NCI-H1048 (cell line): ENCODE data around the gene MAP3K9.
"Not testable (repeated sequence)": the region's sequence is repeated elsewhere in the genome, so short reads cannot be mapped to it uniquely, and the experiment has no call there.

Experiments
- DNase-seq: peaks from one replicate; lab custom pipeline; 2025; lab: John Stamatoyannopoulos, UW

MAP3K9 gene

DNA sequence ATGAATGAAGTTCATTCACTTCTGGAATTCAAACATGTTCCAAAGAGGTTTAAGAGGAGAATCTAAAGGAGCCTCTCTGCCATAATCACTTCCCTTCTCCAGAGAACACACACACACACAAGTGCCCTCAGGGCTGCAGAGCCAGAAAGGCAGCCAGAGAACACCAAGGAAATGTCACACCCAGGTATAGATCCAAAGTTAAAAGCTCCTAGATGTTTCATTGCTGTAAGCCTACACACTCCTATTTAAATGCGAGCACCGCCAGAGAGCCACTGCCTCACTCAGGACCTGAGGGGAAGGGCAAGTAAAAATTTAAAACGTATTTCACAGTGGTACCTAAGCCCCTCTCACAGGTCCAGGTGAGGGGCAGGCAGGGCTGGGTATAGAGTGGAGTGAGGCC lies 85.2 kb downstream of the MAP3K9 start:
- no peak for DNase-seq

DNA sequence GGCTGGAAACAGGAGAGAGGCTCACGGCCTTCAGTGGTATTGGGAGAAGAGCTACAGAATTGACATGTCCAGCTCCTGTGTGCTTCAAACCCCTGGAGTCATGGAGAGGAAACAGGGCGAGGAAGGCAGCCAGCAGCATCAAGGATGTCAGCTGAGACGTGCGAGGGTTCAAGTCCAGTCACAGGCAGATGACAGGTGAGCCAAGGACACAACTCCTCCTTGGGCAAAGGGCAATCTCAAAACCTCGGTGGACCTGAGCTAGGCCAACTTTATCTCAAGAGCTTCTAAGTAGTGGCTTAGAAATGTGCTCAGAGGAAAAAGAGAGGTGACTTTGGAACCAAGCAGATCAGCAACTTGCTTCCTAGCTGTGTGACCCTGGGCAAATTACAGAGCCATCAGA lies 86.0 kb downstream of the MAP3K9 start:
- DNase-seq = no peak

DNA sequence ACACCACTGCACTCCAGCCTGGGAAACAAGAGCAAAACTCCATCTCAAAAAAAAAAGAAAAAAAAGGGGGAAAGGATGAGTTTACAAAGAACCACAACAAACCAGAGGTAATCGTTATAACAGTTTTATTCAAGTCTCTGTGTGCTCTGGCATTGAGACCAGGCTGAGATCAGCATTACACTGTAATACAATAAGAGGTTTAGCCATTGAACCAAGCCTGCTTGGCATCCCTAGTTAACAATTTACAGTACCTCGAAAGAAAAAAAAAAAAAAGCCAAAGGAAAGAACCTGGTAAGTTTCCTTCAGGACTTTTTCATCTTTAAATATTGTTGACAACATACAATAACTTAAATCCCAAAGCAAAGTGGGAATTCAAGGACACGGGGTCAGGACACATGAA lies 86.9 kb downstream of the MAP3K9 start:
- no peak for DNase-seq

DNA sequence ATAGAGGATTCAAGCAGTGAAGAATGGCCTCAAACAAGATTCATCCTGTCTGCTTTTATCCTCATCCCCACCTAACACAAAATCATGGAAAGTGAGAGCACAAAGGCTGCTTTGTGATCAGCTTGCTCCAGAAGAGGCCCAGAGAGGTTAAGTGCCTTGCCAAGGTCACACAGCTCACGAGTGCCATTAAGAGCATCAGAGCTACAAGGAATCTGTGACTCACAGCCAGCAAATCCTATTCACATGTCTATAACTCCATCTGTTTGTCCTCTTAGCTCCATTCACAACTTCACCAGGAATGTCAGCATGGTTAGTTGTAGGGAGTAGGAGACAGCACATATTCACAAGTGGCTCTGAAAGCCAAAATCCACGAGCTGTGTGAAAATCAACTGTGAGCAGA lies 87.8 kb downstream of the MAP3K9 start:
- DNase-seq = no peak

DNA sequence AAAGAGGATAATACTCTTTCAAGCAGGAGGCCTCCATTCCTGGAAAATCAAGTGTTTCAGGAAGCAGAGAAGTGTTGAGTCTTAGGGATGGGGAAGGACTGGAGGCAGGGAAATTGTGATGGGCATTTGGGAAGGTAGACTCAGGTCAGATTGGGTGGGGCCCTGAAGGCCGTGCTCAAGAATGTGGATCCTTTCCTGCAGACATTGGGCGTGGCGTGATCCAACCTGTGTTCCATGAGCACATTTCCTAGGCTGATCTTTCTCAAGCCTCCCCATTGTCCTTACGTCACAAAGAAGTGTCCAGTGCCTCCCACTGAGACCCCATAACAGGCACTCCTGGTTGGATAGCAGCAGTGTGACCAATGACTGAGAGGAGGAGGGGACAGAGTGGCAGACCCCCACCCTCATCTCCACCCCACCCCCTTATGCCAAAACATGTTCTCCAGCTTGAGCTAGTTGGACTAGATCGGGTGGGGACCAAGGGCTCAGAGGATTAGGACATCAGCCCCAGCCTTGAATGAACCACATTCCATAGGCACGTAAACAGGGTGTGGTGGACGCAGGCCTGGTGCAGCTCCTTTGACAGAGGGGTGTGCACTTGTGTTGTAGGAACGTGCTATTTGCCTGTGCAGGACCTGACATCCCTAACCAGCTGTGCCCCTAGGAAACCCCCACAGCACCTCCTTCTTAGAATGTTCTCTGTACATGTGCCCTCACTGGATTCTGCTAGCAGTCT lies 90.8 kb downstream of the MAP3K9 start:
- DNase-seq = no peak

GRCh38 chr14:70716958-70717357 lies 92.4 kb downstream of the MAP3K9 start:
- no peak for DNase-seq

GRCh38 chr14:70716483-70716882 lies 92.8 kb downstream of the MAP3K9 start:
- DNase-seq = no peak

- DNase-seq = no peak
Measured at GRCh38 chr14:70714055-70714550, 95.2 kb downstream of the MAP3K9 start.

DNA sequence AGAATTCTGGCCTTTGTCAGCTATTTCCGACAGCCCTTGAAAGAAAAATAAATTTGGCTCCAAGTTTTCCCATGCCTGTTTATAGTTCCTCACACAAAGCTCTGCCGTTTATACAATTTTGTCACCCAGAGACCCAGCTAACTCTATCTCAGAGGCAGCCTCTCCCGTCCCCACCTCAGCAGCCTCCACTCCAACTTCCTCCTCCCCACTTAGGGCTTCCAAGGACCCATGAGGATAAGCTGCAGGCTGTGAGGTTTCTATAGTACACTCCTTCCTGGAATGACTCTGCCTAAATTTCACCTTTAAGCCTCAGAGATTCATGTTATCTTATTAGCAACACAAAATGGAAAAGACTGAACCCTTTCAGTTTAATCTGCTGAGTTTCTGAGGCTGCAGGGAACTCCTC lies 95.8 kb downstream of the MAP3K9 start:
- DNase-seq = no peak

- no peak for DNase-seq
Measured at GRCh38 chr14:70713096-70713495, 96.2 kb downstream of the MAP3K9 start.

DNA sequence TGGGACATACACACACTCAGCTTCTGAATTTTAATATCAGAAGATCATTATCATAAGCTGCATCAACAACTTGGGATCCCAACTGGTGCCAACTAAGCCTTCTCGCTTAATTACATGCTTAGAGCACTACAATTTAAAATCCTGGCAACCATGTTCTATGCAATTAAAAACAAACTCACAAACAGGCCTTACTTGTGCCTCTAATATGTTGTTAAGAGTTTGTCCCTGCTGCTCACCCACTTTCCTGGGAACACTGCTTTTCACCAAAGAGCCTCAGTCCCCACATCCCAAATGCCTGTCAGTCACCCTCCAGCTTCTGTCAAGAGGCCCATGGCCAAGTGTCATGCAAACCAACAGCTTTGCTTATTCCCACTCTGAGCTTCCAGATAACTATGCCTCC lies 97.9 kb downstream of the MAP3K9 start:
- DNase-seq = no peak

DNA sequence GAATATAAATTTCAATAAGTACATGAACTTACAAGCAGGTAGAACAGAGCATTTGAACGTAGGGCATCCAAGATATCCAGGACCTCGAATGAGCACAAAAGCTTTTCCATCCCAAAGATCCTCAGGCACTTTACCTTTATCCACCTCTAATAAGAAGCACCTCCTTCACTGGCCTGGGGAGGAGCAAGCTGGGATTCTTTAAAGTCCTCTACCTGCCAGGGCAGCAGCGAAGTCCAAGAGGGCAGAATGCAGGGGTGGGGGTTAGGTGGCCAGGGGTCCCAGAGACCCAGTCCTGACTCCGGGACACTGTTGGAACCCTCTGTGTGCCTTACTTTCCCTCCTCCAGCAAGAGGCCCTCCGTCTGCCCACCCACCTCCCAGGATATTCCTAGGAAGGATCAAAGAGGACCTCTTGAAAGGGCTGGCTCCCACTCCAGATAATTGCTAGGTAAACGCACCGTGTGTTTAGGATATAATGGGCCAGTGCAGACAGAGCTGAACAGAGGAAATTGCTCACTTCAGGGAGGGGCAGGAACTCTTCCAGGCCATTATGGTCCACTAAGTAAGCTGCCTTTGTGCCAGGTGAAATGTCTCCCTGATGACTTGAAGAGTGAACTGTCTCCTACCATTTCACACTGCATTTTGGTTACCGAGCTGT lies 99.5 kb downstream of the MAP3K9 start:
- DNase-seq = no peak

DNA sequence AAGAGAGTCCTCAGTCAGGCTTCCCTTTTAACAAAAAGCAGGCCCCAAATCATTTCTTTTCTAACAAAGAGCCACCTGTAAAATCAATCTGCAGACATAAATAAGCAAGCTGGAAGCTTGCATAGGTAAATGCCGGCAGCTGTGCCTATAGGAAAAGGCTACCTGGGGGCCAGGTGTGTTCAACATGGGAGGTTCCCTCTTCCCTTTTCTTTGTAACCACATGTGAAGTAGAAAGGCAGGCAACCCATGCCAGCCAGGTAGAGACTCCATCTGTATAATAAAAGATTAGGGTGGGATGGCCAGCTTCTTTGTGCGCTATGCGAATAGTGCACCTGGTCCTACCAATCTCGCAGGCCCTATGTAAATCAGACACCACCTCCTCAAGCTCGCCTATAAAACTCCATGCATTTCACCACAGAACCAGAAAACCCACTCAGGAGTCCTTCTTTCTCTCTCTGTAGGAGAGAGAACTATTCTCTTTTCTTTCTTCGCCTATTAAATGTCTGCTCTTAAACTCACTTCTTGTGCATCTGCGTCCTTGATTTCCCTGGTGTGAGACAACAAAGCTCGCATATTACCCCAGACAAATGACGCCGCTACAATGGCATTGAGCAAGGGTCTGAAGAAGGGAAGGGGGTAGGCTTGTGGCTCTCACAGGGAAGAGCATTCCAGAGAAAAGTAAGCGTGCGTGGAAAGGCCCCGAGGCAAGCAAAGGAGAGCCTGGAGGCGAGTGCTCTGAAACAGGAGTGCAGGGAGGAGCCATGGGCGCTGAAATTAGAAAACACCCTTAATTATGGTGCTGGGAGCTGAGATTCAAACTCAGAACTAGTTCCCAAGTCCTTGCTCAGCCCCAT lies 100.4 kb downstream of the MAP3K9 start:
- no peak for DNase-seq

- DNase-seq = no peak
Measured at GRCh38 chr14:70707138-70708038, 101.9 kb downstream of the MAP3K9 start.

- no peak for DNase-seq
Measured at GRCh38 chr14:70706177-70706576, 103.1 kb downstream of the MAP3K9 start.

DNA sequence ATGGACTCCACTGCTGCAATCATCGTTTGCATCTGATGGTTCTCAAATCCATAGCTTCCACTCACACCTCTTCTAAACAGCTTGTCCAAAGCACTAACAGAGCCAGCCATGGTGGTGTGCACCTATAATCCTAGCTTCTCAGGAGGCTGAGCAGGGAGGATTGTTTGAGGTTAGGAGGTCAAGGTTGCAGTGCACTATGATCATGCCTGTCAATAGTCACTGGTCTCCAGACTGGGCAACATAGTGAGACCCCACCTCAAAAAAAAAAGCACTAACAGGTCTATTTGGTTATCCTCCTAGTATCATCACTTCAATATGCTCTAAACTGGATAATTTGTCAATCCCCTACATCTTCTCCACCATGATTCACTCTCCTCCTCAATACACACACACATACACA lies 104.4 kb downstream of the MAP3K9 start:
- no peak for DNase-seq

DNA sequence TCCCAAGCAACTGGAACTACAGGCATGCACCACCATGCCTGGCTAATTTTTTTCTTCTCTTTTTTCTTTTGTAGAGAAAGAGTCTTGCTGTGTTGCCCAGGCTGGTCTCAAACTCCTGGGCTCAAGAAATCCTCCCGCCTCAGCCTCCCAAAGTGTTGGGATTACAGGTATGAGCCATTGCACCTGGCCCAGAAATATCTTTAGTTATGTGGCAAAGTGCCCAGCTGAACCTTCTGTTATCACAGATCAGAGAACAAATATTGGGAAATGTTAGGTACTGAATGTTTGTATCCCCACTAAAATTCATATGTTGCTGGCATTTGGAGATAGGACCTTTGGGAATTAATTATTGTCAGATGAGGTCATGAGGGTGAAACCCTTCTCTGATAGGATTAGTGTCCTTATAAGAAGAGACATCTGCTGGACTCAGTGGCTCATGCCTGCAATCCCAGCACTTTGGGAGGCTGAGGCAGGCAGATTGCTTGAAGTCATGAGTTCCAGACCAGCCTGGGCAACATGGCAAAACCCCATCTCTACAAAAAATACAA lies 105.6 kb downstream of the MAP3K9 start:
- DNase-seq = not testable (repeated sequence)

DNA sequence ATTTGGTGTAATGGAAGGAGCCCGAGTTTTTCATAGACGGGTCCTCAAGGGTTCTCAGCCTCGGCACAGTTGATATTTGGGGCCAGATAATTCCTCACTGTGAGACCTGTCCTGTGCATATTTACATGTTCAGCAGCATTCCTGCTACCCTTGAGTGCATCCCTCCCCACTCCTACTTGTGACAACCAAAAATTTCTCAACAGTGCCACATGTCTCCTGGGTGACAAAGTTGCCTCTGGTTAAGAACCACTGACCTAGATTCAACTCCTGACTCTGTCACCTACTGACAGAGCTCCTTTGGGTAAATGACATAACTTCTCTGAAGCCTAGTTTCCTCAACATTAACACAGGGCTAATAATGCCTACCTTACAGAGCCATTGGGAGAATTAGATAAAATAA lies 107.2 kb downstream of the MAP3K9 start:
- no peak for DNase-seq

GRCh38 chr14:70701610-70702009 lies 107.7 kb downstream of the MAP3K9 start:
- DNase-seq = no peak

DNA sequence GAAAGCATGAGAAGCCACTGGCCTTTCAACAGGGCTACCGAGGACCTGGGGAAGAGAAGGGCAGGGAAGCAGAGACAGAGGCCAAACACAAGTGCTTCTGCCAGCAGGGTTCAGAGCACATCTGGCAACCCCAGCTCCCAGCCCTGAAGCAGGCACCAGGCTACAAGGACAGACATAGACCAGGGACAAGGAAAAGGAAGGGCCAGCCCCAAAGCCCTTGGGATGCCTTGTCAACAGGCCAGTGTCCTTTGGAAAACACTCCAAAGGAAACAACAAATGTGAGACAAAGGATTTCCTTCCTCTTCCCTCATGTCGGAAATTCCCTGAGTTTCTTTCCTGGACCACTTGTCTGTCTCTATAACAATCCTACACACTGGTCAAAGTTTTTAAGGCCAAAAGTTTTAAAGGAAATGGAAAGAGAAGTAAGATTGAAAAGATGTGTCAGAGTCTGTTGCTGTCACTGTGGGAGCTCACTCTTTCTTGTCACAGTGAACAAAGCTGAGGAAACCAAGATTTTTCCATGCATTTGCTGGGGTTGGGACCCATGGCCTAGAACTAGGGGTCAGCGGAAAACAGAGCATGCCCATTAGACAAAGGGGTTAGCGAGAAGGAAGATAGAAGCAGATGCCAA lies 108.2 kb downstream of the MAP3K9 start:
- no peak for DNase-seq

DNA sequence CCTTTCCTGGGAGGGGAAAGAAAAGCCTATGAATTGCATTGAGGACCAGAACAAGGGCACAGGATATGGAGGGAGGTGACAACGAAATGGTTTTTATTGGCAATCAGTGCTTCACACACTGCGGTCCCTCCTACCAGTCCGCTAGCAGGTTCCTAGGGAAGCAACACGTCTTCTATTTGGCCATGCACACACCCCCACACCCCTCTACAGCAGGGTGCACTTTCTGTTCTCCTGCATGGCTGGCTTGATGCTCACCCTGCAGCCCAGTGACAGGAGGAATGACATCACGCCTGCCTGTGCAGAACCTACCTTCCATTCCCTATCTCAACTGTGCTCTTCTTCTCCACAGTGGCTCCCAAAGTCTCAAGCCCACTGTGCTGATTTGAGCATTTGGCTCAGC lies 109.7 kb downstream of the MAP3K9 start:
- no peak for DNase-seq
